Measurements from ENCODE around the gene NAV2. TPM values are rescaled to one million over a fixed set of nuclear protein-coding genes. Genes with fewer than 3 reads are reported as not detected.
A peak's percentile ranks its signal among the peaks of the same experiment; 100 is the strongest.

NAV2 gene
- total RNA-seq, 4 donors from 2014 or later: 9.6 to 40.0 (median 23.1) TPM

DNA sequence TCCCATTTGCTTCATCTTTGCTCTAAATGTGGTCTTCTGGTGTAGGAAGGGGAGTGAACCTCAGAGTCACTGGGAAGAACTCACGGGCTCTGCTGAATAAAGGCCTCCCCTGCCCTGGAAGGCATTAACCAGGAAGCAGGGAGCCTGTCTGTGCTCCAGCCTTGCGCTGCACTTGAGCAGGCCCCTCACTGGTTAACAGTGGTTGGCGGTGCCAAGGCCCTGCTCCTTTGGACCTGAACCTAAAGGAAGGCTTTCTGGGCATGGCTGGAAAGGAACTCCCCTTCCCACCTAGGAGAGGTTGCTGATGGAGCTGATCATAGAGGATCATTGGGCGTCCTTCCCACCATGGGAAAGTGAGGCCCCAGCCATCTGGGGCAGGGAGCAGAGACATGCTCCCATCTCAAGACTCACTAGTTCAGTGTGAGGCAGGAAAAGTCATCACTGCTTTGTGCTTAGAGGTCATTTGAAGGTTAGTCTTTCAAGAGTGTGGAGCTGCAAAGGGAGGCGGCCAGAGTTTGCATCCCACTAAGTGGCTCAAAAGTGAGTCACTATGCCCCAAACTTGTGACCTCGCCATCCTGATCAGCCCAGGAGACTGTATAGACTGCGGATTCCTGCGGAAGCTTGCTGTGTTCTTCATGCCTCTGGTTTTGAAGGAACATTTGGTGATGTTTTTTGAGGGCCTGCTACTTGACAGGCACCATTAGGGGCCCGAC lies 397.3 kb downstream of the NAV2 start:
- WGBS, 2 donors (ENCODE audit: low coverage in 1 of 2): 85 to 96% methylated on average over 4 to 7 of the region's 9 CpGs
- in situ Hi-C loops (cut with MboI; ENCODE audit: low pct_ligation_motif_present in 1 of 4, low pct_unique_long_range_greater_than_20kb in 1 of 4, low sequenced_read_pairs in 3 of 4): loop anchor here in 1 of 4 donors (25.0 kb wide), 1 partner anchor 148 kb away; no protein-coding TSS in a partner anchor

DNA sequence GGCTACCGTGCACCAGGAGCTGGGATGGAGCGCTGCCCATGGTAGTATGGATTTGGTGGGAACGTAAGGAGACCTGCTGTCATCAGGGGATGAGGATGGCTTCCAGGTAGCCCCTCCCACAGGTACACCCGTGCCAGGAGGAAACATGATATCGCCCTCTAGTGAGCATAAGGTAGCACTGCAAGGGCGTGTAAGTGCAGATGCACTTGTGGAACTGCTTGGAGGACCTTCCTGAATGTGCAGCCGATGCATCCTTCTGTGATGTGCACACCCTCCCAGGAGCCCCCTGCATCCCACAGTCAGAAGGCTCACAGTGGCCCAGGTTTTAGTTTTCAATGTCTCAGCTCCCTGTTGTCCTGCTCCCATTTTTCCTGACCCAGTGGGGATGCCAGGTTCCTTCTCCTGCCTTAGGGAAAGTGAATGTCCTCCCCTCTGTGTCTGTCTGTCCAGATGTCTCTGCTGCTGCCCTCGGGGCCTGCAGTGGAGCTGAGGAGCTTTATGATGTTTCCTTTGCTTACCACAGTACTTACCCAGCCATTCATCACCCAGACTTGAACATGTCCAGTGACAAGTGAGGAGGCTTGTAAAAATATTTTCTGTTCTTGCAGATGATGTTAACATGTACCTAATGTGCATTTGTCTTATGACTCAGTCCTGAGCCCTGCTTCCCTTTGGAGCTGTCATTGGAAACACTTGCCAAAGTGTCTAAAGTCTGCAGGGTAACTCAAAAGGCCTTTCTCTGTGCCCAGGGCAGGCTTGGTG lies 398.5 kb downstream of the NAV2 start:
- Histone ChIP-seq H3K36me3 (no peaks in the 10 kb centered on the region), H3K27me3 (no peaks in the 10 kb centered on the region), H3K27ac (peak overlapping the region; percentile 8 to 86 (median 78)), H3K4me3 (no peak overlapping the region), H3K9me3 (no peaks in the 10 kb centered on the region), H3K4me1 (peaks cover 14 to 25% (median 18%) of the 10 kb centered on the region in 4 donors)
- 20 to 34% methylated on average over 4 to 8 of the region's 8 CpGs for WGBS, 2 donors (ENCODE audit: low coverage in 1 of 2)
- intact Hi-C loops (cut with DNase I; ENCODE audit: low total_unique reads) (loop anchor here (2.0 kb wide), 1 partner anchor 180 kb away; no protein-coding TSS in a partner anchor), in situ Hi-C loops (cut with MboI; ENCODE audit: low pct_ligation_motif_present in 1 of 4, low pct_unique_long_range_greater_than_20kb in 1 of 4, low sequenced_read_pairs in 3 of 4) (loop anchor here in 1 of 4 donors (25.0 kb wide), 1 partner anchor 149 kb away; no protein-coding TSS in a partner anchor)
- peak; percentile 55 for DNase-seq
- TF ChIP-seq POLR2A (IDR thresholded peaks at IDR 0.05) (no peak), EP300 (IDR thresholded peaks at IDR 0.05; ENCODE audit: low read depth) (peak; percentile 72), POLR2AphosphoS5 (IDR thresholded peaks at IDR 0.05) (peak; percentile 73 to 84 (median 77))
- TF ChIP-seq, protein P1, sequence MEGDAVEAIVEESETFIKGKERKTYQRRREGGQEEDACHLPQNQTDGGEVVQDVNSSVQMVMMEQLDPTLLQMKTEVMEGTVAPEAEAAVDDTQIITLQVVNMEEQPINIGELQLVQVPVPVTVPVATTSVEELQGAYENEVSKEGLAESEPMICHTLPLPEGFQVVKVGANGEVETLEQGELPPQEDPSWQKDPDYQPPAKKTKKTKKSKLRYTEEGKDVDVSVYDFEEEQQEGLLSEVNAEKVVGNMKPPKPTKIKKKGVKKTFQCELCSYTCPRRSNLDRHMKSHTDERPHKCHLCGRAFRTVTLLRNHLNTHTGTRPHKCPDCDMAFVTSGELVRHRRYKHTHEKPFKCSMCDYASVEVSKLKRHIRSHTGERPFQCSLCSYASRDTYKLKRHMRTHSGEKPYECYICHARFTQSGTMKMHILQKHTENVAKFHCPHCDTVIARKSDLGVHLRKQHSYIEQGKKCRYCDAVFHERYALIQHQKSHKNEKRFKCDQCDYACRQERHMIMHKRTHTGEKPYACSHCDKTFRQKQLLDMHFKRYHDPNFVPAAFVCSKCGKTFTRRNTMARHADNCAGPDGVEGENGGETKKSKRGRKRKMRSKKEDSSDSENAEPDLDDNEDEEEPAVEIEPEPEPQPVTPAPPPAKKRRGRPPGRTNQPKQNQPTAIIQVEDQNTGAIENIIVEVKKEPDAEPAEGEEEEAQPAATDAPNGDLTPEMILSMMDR (IDR thresholded peaks at IDR 0.05): peak; percentile 80 to 89 (median 84)

More for the DNA sequence above, 397.3 kb downstream of the NAV2 start:
- no peak for DNase-seq
- Histone ChIP-seq H3K9me3 (no peaks in the 10 kb centered on the region), H3K36me3 (no peaks in the 10 kb centered on the region), H3K4me1 (peaks cover 14 to 25% (median 18%) of the 10 kb centered on the region in 4 donors), H3K4me3 (no peak overlapping the region), H3K27me3 (no peaks in the 10 kb centered on the region), H3K27ac (peak overlapping the region in 3 of 4 donors; percentile 5 to 86 (median 79))
- intact Hi-C loops (cut with DNase I; ENCODE audit: low total_unique reads): loop anchor here (2.0 kb wide), 1 partner anchor 179 kb away; no protein-coding TSS in a partner anchor
- TF ChIP-seq, protein P1 (IDR thresholded peaks at IDR 0.05): no peak
- TF ChIP-seq EP300 (IDR thresholded peaks at IDR 0.05; ENCODE audit: low read depth) (no peak), POLR2AphosphoS5 (IDR thresholded peaks at IDR 0.05) (no peak), POLR2A (IDR thresholded peaks at IDR 0.05) (no peak)

DNA sequence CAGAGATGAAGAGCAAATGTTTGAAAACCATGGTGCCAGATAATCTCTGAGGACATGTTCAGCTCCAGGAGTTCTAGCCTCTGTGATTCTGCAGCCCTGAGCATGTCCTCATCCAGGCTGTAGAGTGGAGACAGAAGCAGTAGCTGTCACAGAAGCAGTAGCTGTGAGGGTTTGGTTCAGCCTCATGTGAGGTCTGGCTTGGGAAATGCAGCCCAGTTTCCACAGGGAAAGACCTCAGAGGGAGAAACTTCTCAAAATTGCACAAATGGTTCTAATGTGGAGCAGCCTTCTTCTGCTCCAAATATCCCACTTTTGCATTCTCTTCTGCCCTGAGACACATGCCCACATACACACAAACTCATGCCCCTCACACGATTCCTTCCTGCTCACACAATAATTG lies 399.2 kb downstream of the NAV2 start:
- TF ChIP-seq EP300 (IDR thresholded peaks at IDR 0.05; ENCODE audit: low read depth) (no peak), POLR2A (IDR thresholded peaks at IDR 0.05) (no peak), POLR2AphosphoS5 (IDR thresholded peaks at IDR 0.05) (no peak)
- TF ChIP-seq, protein P1 (IDR thresholded peaks at IDR 0.05): no peak
- intact Hi-C loops (cut with DNase I; ENCODE audit: low total_unique reads) (loop anchor here (2.0 kb wide), 1 partner anchor 181 kb away; no protein-coding TSS in a partner anchor), in situ Hi-C loops (cut with MboI; ENCODE audit: low pct_ligation_motif_present in 1 of 4, low pct_unique_long_range_greater_than_20kb in 1 of 4, low sequenced_read_pairs in 3 of 4) (loop anchor here in 1 of 4 donors (25.0 kb wide), 1 partner anchor 150 kb away; no protein-coding TSS in a partner anchor)
- Histone ChIP-seq H3K36me3 (no peaks in the 10 kb centered on the region), H3K4me3 (no peak overlapping the region), H3K4me1 (peaks cover 14 to 25% (median 18%) of the 10 kb centered on the region in 4 donors), H3K27me3 (no peaks in the 10 kb centered on the region), H3K9me3 (no peaks in the 10 kb centered on the region), H3K27ac (peak overlapping the region; percentile 62 to 86 (median 78))
- 29% methylated on average over 1 of the region's 1 CpG; no CpG with 5 or more reads in 1 of the 2 donors for WGBS, 2 donors (ENCODE audit: low coverage in 1 of 2)
- no peak for DNase-seq

Measured in transverse colon (tissue), 4 donors.